ENCODE results near the gene DIS3L2.

Gene DIS3L2

DNA sequence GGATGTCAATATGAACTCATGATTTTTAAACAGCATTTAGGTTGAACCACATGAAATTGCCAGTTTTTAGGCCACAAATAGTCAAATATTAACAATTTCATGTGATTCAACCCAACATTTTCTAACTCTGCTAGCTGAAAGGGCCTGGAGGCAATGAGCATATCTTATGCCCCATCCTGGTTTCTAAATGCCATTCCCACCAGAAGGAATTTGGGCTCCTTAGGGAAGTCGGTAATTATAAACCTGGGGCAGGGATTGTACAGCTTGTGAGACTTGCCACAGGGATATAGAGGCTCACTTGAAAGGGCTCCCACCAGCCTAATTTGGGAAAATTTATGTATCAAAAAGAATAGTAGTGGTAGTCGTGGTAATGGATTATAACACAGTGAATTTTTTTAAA, 238.7 kb downstream of the DIS3L2 start:
- DNase-seq = no peak

- no peak for DNase-seq
Measured at GRCh38 chr2:232203166-232203891, 241.8 kb downstream of the DIS3L2 start.

DNA sequence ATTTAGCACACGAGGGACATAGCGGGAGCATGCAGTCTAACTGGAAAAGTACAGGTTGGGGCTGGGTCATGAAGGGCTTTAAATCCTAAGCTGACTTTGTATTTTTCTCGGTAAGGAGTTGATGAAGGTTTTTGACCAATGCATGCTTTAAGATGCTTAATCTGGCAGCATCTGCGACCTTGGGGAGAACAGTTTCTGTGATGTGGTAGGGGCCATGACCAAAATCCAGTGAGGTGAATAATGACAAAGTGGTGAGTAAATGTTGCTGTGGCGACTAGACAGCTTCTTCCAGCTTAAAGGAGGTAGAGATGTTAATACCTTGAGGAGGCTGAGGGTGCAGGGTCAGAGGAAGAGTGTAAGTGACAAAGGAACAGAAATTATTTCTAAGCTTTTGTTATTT, 242.4 kb downstream of the DIS3L2 start:
- no peak for DNase-seq

DNA sequence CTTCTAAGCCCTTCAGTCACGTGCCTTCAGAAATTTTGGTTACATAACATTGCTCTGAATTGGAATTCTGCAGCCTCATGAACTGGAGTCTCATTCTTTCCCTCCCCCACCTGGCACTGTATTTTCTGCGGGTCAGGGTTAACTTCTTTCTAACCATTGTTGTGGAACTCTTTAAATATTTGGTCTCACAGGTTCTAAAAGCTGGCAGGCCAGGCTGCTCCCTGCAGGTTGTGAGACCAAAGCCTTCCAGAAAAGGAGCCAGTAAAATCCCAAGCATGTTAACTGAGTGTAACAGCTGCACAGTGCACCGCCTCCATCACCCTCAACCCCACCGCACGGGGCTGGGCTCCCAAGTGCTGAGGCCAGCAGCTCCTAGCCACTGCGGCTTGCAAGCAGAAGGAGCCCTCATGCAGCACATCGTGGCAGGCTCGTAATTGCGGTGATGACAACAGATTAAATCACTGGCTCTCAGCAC, 243.0 kb downstream of the DIS3L2 start:
- DNase-seq = no peak

- no peak for DNase-seq
Measured at GRCh38 chr2:232207174-232207573, 245.7 kb downstream of the DIS3L2 start.

DNA sequence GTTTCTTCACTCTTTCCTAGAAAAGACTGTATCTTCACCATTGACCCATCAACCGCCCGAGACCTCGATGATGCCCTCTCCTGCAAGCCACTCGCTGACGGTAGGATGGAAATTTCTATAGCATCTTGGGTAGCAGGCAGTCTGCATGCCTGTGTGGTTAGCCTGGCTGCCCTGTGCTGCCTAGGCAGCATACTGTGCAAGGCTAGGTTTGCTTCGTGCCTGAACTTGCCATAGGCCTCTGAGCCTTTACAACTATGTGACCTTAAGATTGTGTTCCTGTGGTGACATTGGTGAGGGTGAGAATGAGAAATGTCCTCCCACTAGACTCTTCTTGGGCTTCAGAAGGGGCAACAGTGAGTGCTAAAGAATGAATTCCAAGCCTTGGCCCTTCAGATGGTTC, 248.8 kb downstream of the DIS3L2 start:
- no peak for DNase-seq

- DNase-seq = no peak
Measured at GRCh38 chr2:232211743-232212686, 250.5 kb downstream of the DIS3L2 start.

- DNase-seq = no peak
Measured at GRCh38 chr2:232213176-232213575, 251.7 kb downstream of the DIS3L2 start.

DNA sequence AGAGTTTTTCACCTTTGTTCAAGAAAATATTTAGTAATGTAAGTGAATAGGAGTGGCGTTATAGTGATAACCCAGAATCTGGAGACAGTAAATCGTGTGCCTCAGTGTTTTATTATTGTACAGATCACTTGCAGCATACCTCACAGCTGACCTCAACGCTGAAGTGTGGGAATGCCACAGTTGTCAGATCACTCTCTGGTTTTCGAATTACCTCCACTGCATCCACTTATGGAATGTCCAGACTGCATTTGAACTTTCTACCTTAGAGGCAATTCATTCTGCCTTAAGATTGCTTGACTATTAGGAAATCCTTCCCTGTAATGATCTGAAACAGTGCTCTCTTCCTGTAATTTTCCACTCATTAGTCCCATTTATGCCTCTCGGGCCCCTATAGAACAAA, 252.5 kb downstream of the DIS3L2 start:
- DNase-seq = no peak

- no peak for DNase-seq
Measured at GRCh38 chr2:232216028-232216427, 254.5 kb downstream of the DIS3L2 start.

- DNase-seq = no peak
Measured at GRCh38 chr2:232218778-232219495, 257.4 kb downstream of the DIS3L2 start.

DNA sequence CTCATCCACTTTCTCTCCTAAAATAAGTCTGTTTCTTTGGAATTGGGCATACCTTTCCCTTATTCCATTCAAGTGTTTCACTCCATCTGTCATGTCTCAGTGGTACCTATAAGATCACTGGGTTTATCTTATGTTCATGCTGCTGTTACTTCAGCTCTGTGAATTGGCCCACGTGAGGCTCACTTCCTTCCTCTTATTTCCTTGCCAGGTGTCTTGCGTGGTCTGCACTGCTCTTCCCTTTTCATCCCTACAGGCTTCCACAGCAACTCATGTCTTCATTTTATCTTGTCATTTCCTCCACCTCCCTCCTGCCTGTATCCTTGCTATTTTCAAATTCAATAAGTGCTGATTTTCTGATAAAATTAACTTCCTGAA, 258.0 kb downstream of the DIS3L2 start:
- no peak for DNase-seq

DNA sequence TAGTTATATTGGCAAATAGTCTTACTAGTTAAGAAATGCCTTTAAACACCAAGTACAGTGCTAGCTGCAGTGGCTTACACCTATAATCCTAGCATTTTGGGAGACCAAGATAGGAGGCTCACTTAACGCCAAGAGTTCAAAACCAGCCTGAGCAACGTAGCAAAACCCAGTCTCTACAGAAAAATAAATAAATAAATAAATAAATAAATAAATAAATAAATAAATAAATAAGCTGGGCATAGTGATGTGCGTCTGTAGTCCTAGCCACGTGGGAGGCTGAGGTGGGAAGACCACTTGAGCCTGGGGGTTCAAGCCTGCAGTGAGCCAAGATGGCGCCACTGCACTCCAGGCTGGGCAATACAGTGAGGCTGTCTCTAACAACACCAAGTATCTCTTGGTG, 258.4 kb downstream of the DIS3L2 start:
- DNase-seq = no peak

DNA sequence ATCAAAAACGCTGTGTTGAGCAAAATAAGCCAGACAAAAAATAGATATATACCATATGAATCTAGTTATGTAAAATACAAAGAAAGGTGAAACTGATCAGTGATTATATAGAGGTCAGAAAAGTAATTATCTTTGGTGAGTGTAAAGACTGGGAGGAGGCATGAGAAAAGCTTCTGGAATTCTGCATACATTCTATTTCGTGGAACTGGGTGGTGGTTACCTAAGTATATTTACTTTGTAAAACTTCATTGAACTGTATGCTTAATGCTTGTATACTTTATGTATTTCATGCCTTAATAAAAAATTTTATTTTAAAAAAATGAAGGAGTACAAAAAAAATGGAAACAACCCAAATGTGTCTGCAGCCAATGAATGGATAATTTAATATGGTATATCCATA, 263.9 kb downstream of the DIS3L2 start:
- DNase-seq = no peak

DNA sequence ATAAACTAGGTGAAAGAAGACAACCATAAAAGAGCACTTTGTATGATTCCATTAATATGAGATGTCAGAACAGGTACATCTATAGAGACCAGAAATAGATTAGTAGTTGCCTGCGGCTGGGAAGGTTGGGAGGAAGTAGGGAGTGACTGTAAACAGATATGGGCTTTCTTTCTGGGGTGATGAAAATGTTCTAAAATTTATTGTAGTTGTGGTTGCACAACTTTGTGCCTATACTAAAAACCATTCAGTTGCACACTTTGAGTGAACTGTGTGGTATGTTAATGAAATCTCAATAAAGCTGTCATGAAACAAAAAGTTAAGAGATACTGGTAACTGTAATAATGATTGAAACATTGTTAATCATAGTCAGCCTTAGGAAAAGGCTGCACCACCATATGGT, 264.4 kb downstream of the DIS3L2 start:
- DNase-seq = no peak

DNA sequence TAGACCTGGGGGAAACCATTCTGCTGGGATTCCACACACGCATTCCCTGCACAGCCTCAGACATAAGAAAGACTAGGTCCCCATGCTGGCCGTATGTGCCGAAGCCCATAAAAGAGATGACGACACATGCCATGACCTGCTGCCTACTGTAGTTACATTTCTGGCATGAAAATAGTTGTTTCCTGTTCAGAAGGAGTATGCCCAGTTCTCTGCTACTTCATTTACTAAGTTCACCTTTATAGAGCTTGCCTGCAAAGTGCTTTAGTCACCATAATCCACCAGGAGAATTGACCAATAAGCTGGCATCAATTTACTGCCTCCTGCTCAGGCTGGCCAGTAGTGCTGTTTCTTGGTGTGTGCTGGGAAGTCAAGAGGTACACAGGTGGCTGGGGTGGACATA, 266.8 kb downstream of the DIS3L2 start:
- no peak for DNase-seq

GRCh38 chr2:232228971-232229894, 267.7 kb downstream of the DIS3L2 start:
- no peak for DNase-seq

DNA sequence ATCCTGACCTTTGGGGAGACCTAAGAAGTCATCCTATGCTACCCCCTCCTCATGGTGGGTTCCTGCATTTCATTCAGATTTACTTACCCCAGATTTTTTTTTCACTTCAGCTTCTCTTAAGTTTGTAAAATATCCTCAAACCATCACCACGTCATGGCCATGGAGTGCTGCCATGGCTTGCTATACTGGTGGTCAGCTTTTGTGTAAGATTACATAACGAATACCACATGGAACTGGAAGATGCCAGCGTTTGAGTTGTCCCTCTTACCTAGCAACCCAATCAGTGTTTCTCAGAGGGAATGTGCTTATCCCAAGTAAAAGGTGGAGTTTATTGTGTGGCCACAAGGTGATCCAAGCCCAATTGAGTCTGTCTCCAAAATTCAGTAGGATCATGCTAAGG, 268.4 kb downstream of the DIS3L2 start:
- no peak for DNase-seq

DNA sequence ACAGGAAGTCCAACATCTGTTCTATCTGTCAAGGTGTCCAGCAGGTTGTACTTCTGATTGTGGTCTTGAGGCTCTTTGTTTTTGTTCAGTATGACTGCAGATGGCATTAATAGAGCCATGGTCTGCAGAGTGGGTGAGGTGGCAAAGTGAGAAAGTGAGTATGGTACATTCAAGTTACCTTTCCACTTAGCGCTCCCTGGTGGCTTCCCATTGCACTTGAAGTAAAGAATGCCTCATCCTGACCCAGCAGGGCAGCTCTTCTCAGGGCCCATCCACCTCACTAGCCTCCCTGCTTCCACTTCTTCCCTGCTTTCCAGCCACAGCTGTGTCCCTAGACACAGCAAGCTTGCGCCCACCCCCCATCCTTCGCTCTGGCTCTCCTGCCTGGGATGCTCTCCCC, 269.0 kb downstream of the DIS3L2 start:
- no peak for DNase-seq

- DNase-seq = no peak
Measured at GRCh38 chr2:232231554-232231953, 270.0 kb downstream of the DIS3L2 start.

- no peak for DNase-seq
Measured at GRCh38 chr2:232232915-232233314, 271.4 kb downstream of the DIS3L2 start.

GRCh38 chr2:232234922-232235615, 273.6 kb downstream of the DIS3L2 start:
- DNase-seq = no peak
